Measurements from ENCODE around the gene GLIPR2. TPM values are rescaled to one million over a fixed set of nuclear protein-coding genes. Genes with fewer than 3 reads are reported as not detected.
A peak's percentile ranks its signal among the peaks of the same experiment; 100 is the strongest.

GLIPR2 gene
- total and polyA plus RNA-seq, 10 donors, result 25.2 to 72.1 (median 37.0) TPM

DNA sequence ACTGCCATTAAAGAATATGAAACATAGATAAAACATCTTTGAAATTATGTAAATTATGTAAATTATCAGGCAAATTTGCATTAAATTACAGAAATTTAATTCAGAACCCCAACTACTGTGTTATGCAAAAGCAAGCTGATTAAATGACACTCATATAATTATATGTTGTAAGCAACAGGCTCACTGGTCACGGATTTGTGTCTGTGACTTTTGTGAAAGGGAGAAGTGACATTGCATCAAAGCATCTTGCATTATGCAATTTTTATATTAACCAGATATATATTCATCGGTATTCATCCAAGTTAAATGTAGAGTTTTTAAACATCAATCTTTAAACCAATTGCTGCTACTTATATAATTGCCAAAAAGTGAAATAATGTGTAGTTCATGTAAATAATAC is 13.0 kb upstream of the GLIPR2 start:
- H3K36me3 ChIP-seq, result peaks cover 0 to 45% (median 9%) of the 10 kb centered on the region in 6 donors
- TF ChIP-seq, protein P1, sequence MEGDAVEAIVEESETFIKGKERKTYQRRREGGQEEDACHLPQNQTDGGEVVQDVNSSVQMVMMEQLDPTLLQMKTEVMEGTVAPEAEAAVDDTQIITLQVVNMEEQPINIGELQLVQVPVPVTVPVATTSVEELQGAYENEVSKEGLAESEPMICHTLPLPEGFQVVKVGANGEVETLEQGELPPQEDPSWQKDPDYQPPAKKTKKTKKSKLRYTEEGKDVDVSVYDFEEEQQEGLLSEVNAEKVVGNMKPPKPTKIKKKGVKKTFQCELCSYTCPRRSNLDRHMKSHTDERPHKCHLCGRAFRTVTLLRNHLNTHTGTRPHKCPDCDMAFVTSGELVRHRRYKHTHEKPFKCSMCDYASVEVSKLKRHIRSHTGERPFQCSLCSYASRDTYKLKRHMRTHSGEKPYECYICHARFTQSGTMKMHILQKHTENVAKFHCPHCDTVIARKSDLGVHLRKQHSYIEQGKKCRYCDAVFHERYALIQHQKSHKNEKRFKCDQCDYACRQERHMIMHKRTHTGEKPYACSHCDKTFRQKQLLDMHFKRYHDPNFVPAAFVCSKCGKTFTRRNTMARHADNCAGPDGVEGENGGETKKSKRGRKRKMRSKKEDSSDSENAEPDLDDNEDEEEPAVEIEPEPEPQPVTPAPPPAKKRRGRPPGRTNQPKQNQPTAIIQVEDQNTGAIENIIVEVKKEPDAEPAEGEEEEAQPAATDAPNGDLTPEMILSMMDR (IDR thresholded peaks at IDR 0.05 in 8 of 11, conservative IDR thresholded peaks at IDR 0.05 in 3 of 11), result no peak
- no peak for TF ChIP-seq POLR2AphosphoS5 (IDR thresholded peaks at IDR 0.05)
- no peak for TF ChIP-seq POLR2A (IDR thresholded peaks at IDR 0.05)
- no peak overlapping the region for H3K4me3 ChIP-seq
- H3K9me3 ChIP-seq, result no peaks in the 10 kb centered on the region
- no peak overlapping the region for H3K27ac ChIP-seq
- peaks cover 0 to 46% (median 13%) of the 10 kb centered on the region in 6 donors for H3K4me1 ChIP-seq
- intact Hi-C loops (cut with DNase I; ENCODE audit: low total_unique reads), result no loop called here
- H3K27me3 ChIP-seq (replicated peaks in 1 of 7), result no peaks in the 10 kb centered on the region
- DNase-seq, result no peak
- 53 to 90% (median 70%) methylated on average over 2 of the region's 2 CpGs for WGBS, 5 donors

DNA sequence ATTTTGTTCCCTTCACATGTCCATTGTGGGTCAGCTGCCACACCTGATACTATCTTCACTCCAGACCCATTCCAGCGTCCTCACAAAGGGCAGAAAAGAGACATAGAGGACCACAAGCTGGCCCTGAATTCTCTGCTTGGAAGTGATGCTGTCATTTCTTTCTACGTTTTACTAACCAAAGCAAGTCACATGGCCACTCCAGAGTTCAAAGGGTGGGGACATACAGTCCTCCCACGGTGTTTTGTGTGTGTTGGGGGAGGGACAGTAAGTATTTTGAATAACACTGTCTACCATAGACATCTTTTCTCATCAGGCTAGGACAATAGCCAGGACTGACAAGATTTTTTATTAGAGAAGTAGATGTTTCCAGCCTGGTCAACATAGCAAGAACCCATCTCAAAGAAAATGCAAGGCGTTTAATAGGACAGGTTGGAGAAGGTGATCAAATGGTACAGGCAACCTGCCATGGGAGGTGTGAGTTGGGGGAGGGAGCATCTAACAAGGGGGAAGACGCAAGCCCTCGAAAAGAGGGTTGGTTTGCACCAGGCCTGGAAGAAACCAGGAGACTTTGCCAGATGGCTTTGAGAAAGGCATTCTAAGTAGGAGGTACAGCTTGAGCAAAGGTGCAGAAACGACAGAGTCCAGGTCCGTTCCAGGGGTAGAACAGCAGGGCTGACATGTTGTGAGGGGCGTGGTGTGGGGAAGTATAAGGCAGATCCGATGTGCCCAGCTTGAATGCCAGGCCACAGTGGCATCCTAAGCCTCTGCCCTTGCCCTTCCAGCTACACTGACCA is 11.3 kb upstream of the GLIPR2 start:
- H3K27ac ChIP-seq, result peak overlapping the region in 2 of 8 donors; percentile 8 to 83
- WGBS, 5 donors, result 81 to 85% (median 82%) methylated on average over 10 of the region's 10 CpGs
- DNase-seq, result no peak
- H3K27me3 ChIP-seq (replicated peaks in 1 of 7), result no peaks in the 10 kb centered on the region
- no peak overlapping the region for H3K4me3 ChIP-seq
- H3K9me3 ChIP-seq, result no peaks in the 10 kb centered on the region
- peaks cover 0 to 57% (median 16%) of the 10 kb centered on the region in 6 donors for H3K4me1 ChIP-seq
- TF ChIP-seq POLR2A (IDR thresholded peaks at IDR 0.05) (no peak), POLR2AphosphoS5 (IDR thresholded peaks at IDR 0.05) (no peak)
- TF ChIP-seq, protein P1 (IDR thresholded peaks at IDR 0.05 in 8 of 11, conservative IDR thresholded peaks at IDR 0.05 in 3 of 11), result no peak
- intact Hi-C loops (cut with DNase I; ENCODE audit: low total_unique reads), result no loop called here
- H3K36me3 ChIP-seq, result peaks cover 0 to 31% (median 9%) of the 10 kb centered on the region in 6 donors

DNA sequence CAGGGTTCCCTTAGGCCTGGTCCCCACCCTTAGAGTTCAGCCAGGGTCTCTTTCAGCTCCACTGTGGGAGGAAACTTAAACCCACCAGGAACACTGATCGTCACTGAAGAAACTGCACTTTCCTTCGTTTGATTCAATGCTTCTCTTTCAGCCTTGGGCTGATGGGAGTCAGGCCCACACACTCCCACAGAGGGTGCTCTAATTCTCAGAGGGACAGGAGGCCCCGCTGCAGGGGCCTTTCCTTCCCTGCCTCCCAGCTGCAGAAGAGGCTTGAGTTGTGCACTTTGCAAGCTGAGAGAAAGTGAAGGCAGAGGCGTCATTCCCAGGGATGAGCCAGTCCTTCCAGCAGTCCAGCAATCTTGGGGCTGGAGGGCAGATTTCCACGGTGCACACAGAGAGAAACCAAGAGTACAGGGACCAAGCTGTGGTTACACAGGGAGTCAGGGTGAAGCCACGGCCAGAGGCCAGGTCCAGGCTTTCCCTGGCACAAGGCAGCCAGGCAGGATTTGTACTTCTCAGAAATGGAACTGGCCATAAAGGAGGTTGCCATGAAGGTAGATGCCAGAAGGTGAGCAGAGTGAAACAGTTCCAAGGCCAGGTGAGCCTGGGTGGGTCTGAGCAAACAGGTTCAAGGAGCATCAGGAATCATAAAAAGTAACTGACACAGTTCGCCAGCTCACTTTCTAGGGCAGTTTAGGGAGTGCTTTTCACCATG is 10.4 kb upstream of the GLIPR2 start:
- peaks cover 0 to 57% (median 16%) of the 10 kb centered on the region in 6 donors for H3K4me1 ChIP-seq
- H3K27ac ChIP-seq, result peak overlapping the region in 3 of 8 donors; percentile 8 to 83 (median 79)
- peaks cover 0 to 23% (median 8%) of the 10 kb centered on the region in 6 donors for H3K36me3 ChIP-seq
- no peaks in the 10 kb centered on the region for H3K9me3 ChIP-seq
- TF ChIP-seq, protein P1 (IDR thresholded peaks at IDR 0.05 in 8 of 11, conservative IDR thresholded peaks at IDR 0.05 in 3 of 11), result no peak
- TF ChIP-seq POLR2A (IDR thresholded peaks at IDR 0.05), result no peak
- TF ChIP-seq POLR2AphosphoS5 (IDR thresholded peaks at IDR 0.05), result no peak
- H3K27me3 ChIP-seq (replicated peaks in 1 of 7), result no peaks in the 10 kb centered on the region
- H3K4me3 ChIP-seq, result no peak overlapping the region
- WGBS, 5 donors, result 56 to 65% (median 61%) methylated on average over 7 of the region's 7 CpGs
- intact Hi-C loops (cut with DNase I; ENCODE audit: low total_unique reads), result no loop called here
- DNase-seq, result no peak
